ENCODE results near the gene EPS8L1. TPM values are rescaled to one million over a fixed set of nuclear protein-coding genes. Genes with fewer than 3 reads are reported as not detected.

The EPS8L1 gene
- total RNA-seq, 8 experiments from 2014 or later = 2.2 to 38.1 (median 8.1) TPM

DNA sequence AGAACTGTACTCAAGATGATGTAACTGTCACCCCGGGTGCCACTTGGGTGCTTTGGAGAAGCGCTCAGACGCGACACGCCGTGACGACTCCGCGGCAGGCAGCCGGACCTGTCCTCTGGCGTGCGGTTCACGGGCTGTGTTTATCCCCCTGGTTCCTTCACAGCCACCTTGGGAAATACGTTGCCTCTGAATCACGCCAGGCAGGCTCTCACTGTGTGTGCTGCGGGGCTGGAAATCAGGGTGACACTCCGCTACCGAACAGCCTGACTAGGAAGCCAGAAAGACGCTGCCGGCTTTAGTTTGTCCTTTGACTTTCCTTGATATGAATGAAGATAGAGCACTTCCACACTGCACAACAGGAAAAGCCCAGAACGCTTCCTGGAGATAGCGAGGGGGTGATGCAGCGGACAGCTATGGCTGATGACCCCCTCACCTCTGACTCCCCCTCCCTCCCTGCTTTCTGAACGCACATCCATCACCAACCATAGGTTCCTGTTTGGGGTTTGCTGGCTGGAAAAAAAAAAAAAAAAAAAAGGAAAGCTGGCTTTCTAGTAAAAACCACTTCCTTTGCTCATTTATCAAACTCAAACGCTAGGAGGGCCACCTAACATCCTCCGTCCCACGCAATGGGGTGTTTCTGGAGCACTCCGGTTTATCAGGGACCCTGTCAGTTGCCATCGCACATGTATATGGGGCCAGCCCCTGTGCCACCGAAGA, 33.9 kb upstream of the EPS8L1 start:
- in situ Hi-C loops (cut with MboI; ENCODE audit: low pct_unique_long_range_greater_than_20kb in 2 of 9, low sequenced_read_pairs in 9 of 9, unreplicated experiment in 9 of 9) = no loop called here
- H3K27ac ChIP-seq = no peak overlapping the region
- ATAC-seq (replicated peaks in 6 of 8) = peak in 4 of 8 experiments; percentile 20 to 53 (median 36)
- H3K4me1 ChIP-seq (replicated peaks in 1 of 2) = no peaks in the 10 kb centered on the region
- no peak overlapping the region for H3K4me3 ChIP-seq
- 76 to 100% (median 96%) methylated on average over 2 to 23 of the region's 30 CpGs; no CpG with 5 or more reads in 2 of the 10 experiments for WGBS, 10 experiments

DNA sequence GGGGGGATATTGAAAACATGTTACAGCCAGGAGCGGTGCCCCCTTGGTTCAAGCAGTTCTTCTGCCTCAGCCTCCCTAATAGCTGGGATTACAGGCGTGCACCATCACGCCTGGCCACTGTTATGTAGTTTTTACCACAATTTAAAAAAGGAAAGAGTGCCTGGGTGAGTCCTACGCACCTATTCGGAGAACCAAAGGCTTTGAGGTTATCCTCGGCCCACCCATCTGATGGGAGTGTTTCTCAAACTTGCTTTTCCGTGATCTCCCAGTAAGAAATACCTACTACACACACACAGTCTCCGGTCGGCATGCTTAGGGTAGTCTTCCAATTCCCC, 33.4 kb upstream of the EPS8L1 start:
- no peaks in the 10 kb centered on the region for H3K4me1 ChIP-seq (replicated peaks in 1 of 2)
- no peak for ATAC-seq (replicated peaks in 6 of 8)
- no peak overlapping the region for H3K4me3 ChIP-seq
- in situ Hi-C loops (cut with MboI; ENCODE audit: low pct_unique_long_range_greater_than_20kb in 2 of 9, low sequenced_read_pairs in 9 of 9, unreplicated experiment in 9 of 9) = no loop called here
- H3K27ac ChIP-seq = no peak overlapping the region
- WGBS, 10 experiments = 30 to 100% (median 97%) methylated on average over 2 to 6 of the region's 9 CpGs; no CpG with 5 or more reads in 6 of the 10 experiments

DNA sequence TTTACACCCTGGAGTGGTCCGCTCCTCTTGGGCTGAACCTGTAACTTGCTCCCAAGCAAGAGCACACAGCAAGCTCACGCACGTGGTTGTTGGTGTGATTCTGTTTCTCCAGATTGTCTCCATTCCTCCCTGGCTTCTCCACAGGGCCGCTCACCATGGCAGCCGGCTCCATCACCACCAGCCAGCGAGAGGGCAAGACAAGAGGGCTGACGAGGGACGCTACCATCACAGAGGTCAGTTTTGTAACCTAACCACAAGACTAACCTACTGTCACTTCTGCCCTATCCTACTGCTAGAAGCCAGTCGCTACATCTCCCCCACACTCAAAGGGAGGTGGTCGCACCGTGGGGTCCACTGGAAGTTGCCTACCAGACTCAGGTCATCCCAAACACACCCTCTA, 33.0 kb upstream of the EPS8L1 start:
- WGBS, 10 experiments = 50 to 100% (median 93%) methylated on average over 1 to 5 of the region's 11 CpGs; no CpG with 5 or more reads in 2 of the 10 experiments
- no peak overlapping the region for H3K4me3 ChIP-seq
- no peak for ATAC-seq (replicated peaks in 6 of 8)
- H3K4me1 ChIP-seq (replicated peaks in 1 of 2) = no peaks in the 10 kb centered on the region
- no peak overlapping the region for H3K27ac ChIP-seq
- in situ Hi-C loops (cut with MboI; ENCODE audit: low pct_unique_long_range_greater_than_20kb in 2 of 9, low sequenced_read_pairs in 9 of 9, unreplicated experiment in 9 of 9) = no loop called here

- Histone ChIP-seq H3K4me3 (no peak overlapping the region), H3K27ac (no peak overlapping the region), H3K4me1 (replicated peaks in 1 of 2) (no peaks in the 10 kb centered on the region)
- in situ Hi-C loops (cut with MboI; ENCODE audit: low pct_unique_long_range_greater_than_20kb in 2 of 9, low sequenced_read_pairs in 9 of 9, unreplicated experiment in 9 of 9) = no loop called here
- 72 to 100% (median 93%) methylated on average over 1 to 4 of the region's 5 CpGs; no CpG with 5 or more reads in 3 of the 10 experiments for WGBS, 10 experiments
- no peak for ATAC-seq (replicated peaks in 6 of 8)
Measured at GRCh38 chr19:55044286-55044685, 31.4 kb upstream of the EPS8L1 start.

GRCh38 chr19:55044771-55045716, 30.6 kb upstream of the EPS8L1 start:
- Histone ChIP-seq H3K4me3 (no peak overlapping the region), H3K27ac (no peak overlapping the region), H3K4me1 (replicated peaks in 1 of 2) (no peaks in the 10 kb centered on the region)
- peak in 1 of 8 experiments; percentile 16 for ATAC-seq (replicated peaks in 6 of 8)
- in situ Hi-C loops (cut with MboI; ENCODE audit: low pct_unique_long_range_greater_than_20kb in 2 of 9, low sequenced_read_pairs in 9 of 9, unreplicated experiment in 9 of 9) = no loop called here
- 97 to 100% (median 100%) methylated on average over 1 to 11 of the region's 30 CpGs; no CpG with 5 or more reads in 5 of the 10 experiments for WGBS, 10 experiments

DNA sequence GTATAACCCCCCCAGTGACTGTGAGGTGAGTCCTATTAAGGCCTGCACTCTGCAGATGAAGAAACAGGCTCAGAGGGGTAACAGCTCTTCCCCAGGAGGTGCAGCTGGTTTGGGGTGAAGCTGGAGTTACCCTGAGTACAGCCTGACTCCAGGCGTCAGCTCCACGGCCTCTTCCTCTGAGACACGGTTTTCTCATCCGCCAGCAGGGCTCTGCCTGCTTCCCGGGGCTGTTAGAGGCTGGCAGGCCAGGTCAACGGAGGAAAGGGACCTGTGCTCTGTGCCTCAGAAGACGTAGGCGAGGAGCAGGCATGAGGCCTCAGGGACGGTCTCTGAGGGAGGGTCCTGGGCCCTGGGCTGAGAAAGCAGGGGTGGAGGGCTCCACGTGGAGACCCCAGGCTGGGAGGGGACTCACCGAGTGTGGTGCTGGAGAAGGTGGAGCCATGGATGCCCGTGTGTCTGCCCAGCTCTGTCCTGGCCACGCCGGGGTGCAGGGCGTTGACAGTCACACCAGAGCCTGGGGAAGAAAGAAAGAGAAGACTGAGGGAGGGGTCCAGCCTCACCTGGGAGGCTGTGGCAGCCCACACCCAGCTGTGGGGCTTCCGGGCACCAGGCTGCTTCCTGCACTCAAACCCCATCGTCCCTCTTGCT, 28.6 kb upstream of the EPS8L1 start:
- WGBS, 10 experiments = 65 to 100% (median 89%) methylated on average over 2 to 12 of the region's 17 CpGs; no CpG with 5 or more reads in 5 of the 10 experiments
- no peak overlapping the region for H3K27ac ChIP-seq
- H3K4me3 ChIP-seq = no peak overlapping the region
- in situ Hi-C loops (cut with MboI; ENCODE audit: low pct_unique_long_range_greater_than_20kb in 2 of 9, low sequenced_read_pairs in 9 of 9, unreplicated experiment in 9 of 9) = no loop called here
- no peaks in the 10 kb centered on the region for H3K4me1 ChIP-seq (replicated peaks in 1 of 2)
- ATAC-seq (replicated peaks in 6 of 8) = peak in 5 of 8 experiments; percentile 5 to 23 (median 16)

GRCh38 chr19:55047951-55048350, 27.7 kb upstream of the EPS8L1 start:
- 80 to 95% (median 86%) methylated on average over 1 to 6 of the region's 12 CpGs; no CpG with 5 or more reads in 5 of the 10 experiments for WGBS, 10 experiments
- in situ Hi-C loops (cut with MboI; ENCODE audit: low pct_unique_long_range_greater_than_20kb in 2 of 9, low sequenced_read_pairs in 9 of 9, unreplicated experiment in 9 of 9) = no loop called here
- H3K4me3 ChIP-seq = no peak overlapping the region
- peak in 4 of 8 experiments; percentile 25 to 34 (median 30) for ATAC-seq (replicated peaks in 6 of 8)
- H3K4me1 ChIP-seq (replicated peaks in 1 of 2) = no peaks in the 10 kb centered on the region
- H3K27ac ChIP-seq = no peak overlapping the region

- ATAC-seq (replicated peaks in 6 of 8) = peak in 1 of 8 experiments; percentile 10
- H3K4me3 ChIP-seq = no peak overlapping the region
- H3K4me1 ChIP-seq (replicated peaks in 1 of 2) = no peaks in the 10 kb centered on the region
- in situ Hi-C loops (cut with MboI; ENCODE audit: low pct_unique_long_range_greater_than_20kb in 2 of 9, low sequenced_read_pairs in 9 of 9, unreplicated experiment in 9 of 9) = no loop called here
- no peak overlapping the region for H3K27ac ChIP-seq
- WGBS, 10 experiments = 78 to 100% (median 100%) methylated on average over 1 to 7 of the region's 15 CpGs; no CpG with 5 or more reads in 4 of the 10 experiments
Measured at GRCh38 chr19:55048446-55048845, 27.2 kb upstream of the EPS8L1 start.

GRCh38 chr19:55050749-55051532, 24.7 kb upstream of the EPS8L1 start:
- Histone ChIP-seq H3K4me3 (no peak overlapping the region), H3K4me1 (replicated peaks in 1 of 2) (no peaks in the 10 kb centered on the region), H3K27ac (no peak overlapping the region)
- WGBS, 10 experiments = 84 to 100% (median 95%) methylated on average over 2 to 12 of the region's 25 CpGs; no CpG with 5 or more reads in 1 of the 10 experiments
- ATAC-seq (replicated peaks in 6 of 8) = no peak
- in situ Hi-C loops (cut with MboI; ENCODE audit: low pct_unique_long_range_greater_than_20kb in 2 of 9, low sequenced_read_pairs in 9 of 9, unreplicated experiment in 9 of 9) = no loop called here

GRCh38 chr19:55053735-55054134, 21.9 kb upstream of the EPS8L1 start:
- ATAC-seq (replicated peaks in 6 of 8) = peak in 2 of 8 experiments; percentile 5 to 23
- no peak overlapping the region for H3K27ac ChIP-seq

DNA sequence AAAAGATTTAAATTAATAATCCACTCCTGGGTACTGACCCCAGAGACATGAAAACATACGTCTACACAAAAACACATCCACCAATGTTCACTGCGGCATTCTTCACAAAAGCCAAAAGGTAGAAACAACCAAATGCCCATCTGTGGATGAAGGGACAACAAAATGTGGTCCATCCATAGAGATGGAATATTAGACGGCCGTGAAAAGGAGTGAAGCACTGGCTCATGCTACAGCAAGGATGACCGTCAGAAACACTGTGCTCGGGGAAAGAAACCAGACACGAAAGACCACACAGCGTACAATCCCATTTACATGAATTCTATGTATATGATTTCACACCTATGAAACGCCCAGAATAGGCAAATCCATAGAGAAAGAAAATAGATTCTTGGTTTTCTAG, 18.8 kb upstream of the EPS8L1 start:
- in situ Hi-C loops (cut with MboI; ENCODE audit: low pct_unique_long_range_greater_than_20kb in 2 of 9, low sequenced_read_pairs in 9 of 9, unreplicated experiment in 9 of 9) = no loop called here
- Histone ChIP-seq H3K4me1 (replicated peaks in 1 of 2) (no peaks in the 10 kb centered on the region), H3K4me3 (no peak overlapping the region), H3K27ac (no peak overlapping the region)
- WGBS, 10 experiments = 87 to 100% (median 94%) methylated on average over 1 to 9 of the region's 9 CpGs; no CpG with 5 or more reads in 2 of the 10 experiments
- no peak for ATAC-seq (replicated peaks in 6 of 8)

More at GRCh38 chr19:55053735-55054134, 21.9 kb upstream of the EPS8L1 start:
- WGBS, 10 experiments = 50 to 100% (median 92%) methylated on average over 2 to 5 of the region's 7 CpGs; no CpG with 5 or more reads in 4 of the 10 experiments
- H3K4me1 ChIP-seq (replicated peaks in 1 of 2) = no peaks in the 10 kb centered on the region
- no peak overlapping the region for H3K4me3 ChIP-seq
- in situ Hi-C loops (cut with MboI; ENCODE audit: low pct_unique_long_range_greater_than_20kb in 2 of 9, low sequenced_read_pairs in 9 of 9, unreplicated experiment in 9 of 9) = no loop called here
